CD4-positive, alpha-beta T cell treated with Interleukin-6 for 4 hours (primary cell): ENCODE measurements around the gene ITGA7.
"Not testable (repeated sequence)": the region's sequence is repeated elsewhere in the genome, so short reads cannot be mapped to it uniquely, and the experiment has no call there.

Experiments used
- DNase-seq: peaks from one replicate; pipeline ENCODE4 v3.0.0-alpha.2; 2020; ENCODE audit warnings: mixed read lengths

The ITGA7 gene

DNA sequence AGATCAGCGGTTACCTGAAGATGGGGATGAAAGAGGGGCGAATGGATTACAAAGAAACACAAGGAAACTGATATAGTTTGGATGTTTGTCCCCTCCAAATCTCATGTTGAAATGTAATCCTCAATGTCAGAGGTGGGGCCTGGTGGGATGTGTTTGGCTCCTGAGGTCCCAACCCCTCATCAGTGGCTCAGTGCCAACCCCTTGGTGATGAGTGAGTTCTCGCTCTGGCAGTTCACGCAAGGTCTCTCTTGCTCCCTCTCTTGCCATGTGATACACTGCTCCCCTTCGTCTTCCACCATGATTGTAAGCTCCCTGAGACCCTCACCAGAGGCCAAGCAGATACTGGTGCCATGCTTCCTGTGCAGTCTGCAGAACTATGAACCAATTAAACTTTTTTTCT, 28.0 kb downstream of the ITGA7 start:
- no peak for DNase-seq

DNA sequence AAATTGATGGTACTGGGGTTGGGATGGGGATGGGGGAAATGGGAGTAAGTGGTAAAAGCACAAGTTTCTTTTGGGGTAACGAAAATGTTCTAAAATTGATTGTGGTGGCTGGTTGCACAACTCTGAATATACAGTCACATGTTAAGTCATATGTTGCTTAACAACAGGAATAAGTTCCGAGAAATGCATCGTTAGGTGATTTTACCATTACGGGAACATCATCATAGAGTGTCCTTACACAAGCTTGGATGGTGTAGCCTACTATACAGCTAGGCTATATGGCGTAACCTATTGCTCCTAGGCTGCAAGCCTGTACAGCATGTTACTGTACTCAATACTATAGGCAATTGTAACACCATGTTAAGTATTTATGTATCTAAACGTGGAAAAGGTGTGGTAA, 31.0 kb downstream of the ITGA7 start:
- DNase-seq, result no peak

DNA sequence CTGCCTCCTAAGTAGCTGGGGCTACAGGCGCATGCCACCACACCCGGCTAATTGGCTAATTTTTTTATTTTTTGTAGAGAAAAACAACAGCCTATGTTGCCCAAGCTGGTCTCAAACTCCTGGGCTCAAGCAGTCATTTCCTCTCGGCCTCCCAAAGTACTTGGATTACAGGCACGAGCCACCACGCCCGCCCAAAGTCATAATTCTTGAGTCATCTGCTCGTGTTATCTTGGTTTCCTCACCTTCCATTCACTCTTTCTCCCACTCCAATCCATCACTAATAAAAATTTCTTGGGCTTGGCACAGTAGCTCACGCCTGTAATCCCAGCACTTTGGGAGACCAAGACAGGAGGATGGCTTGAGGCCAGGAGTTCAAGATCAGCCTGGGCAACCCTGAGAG, 32.0 kb downstream of the ITGA7 start:
- DNase-seq, result no peak

DNA sequence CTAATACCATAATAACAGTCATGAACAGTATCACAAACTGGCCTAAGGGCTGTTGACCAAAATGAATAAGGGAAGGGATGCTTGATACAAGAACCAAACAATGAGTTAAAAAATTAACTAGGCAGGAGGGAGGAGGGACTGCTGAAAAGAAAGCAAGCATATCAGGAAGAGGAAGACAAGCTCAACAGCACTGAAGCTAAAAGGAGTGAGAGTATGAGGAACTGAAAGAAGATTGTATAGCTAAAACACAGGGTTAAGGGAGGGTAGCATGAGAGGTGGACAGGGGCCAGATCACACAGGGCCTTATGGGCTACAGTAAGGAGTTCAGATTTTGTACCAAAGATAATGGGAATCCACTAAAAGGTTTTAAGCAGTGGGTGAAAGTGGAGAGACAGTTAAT, 34.1 kb downstream of the ITGA7 start:
- no peak for DNase-seq

DNA sequence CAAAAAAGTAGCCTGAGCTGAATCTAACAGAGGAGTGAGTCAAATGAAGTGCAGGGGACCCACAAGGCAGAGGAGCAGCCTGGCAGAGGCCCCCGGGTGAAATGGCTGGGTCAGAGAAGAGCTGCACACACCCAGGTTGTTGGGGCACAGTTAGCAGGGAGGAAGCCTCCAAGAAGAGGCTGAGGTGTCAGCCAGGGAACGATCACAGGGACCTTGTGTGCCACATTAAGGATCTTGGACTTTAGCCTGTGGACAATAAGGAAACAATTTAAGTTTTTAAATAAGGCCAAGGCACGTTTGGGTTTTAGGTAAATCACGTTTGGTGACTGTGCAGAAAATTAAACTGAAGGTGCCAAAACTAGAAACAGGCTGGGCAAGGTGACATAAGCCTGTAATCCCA, 36.0 kb downstream of the ITGA7 start:
- no peak for DNase-seq

DNA sequence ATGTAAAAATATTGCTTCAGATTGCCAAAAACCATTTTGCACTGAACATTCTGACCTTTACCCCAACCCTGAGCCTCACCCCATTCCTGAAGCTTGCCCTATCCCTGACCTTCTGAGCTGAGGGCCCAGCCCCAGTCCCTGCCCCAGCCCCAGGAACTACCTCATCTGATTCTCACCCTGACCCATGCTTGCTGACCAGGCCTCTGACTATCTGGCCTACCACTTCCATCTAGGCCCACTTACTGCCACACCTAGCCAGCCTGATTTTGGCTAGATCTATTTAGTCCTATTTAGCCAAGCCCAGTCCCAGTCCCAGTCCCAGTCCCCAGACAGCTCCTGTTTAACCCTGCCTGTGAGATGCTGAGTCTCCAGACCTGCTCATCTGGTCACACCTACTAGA, 37.4 kb downstream of the ITGA7 start:
- no peak for DNase-seq

DNA sequence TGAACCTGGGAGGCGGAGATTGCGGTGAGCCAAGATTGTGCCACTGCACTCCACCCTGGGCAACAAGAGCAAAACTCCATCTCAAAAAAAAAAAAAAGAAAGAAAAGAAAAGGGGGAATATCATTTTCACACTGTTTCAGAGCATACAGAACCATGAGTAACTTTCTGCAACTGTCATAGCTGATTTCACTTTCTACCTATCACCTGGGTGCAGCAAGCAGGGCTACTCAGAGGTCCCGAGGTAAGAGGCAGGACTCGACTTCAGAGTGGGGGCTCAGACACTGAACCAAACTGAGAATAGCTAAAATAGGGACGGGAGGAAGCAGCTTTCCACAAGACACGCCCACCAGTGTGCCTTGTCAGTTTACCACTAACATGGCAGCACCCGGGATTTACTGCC, 41.2 kb downstream of the ITGA7 start:
- DNase-seq, result no peak

DNA sequence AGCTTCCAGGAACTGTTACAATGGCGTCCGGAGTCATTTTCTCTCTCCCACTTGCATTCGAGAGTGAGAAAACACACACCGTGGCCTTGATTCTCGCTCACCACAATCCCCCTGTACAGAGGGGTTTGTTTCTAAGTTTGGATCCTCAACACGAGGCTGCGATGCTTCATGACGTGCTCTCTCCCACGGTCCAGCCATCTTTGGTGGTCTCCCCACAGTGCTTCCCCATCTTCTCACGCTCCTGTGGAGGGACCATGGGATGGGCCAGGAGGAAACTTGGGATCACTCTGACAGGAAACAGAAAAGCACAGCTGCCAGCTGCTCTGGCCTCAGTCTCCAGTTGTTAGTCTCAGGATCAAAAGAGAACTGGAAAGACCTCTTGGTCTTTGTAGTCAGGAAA, 42.9 kb downstream of the ITGA7 start:
- DNase-seq, result no peak

DNA sequence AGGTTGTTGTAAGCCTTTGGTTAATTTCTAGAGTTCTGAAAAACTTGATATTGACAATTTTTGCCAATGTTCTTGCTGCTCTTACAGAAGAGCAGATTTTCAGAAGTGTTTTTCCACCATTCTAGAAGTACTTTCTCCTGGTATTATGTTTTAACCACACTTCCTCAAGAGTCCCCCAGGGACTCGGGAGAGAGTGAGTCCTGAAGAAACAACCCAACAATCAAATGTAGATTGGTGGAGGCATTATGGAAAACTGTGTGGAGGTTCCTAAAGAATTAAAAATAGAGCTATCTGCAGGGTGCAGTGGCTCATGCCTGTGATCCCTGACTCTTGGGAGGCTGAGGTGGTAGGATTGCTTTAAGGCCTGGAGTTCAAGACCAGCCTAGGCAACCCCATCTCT, 44.3 kb downstream of the ITGA7 start:
- DNase-seq, result no peak

DNA sequence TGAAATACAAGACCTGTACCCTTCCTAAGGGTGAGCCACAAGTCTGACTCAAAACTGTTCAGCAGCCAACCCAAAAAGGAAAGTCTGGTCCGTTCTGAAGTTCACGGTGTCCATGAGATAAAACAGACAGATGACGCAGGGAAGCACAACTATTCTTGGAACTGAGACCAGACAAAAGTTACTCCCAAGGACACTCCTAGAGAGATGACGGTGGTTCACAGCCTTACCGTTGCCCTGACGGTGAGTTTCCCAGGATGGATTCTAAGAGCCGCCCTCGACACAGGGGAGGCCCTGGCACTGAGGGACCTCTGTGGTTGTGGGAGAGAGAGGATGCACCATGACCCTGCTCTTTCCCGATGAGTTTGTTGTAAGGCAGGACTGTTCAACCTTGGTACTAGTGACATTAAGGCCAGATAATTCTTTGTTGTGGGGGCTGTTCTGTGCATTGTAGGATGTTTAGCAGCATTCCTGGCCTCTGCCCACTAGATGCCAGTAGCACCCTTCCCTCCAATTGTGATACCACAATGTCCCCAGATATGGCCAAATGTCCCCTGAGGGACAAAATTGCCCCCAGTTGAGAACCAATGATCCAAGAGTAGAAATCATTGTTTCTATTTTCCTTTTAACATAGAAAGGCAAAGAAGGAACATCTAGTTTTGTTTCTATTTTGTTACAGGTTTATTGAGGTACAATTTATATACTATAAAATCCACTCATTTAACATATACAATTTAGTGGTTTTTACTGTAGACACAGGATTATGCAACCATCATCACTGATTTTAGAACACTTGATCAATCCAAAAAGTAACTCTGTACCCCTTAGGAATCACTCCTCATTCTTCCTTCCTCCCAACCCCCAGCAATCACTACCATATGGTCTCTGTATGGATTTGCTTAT, 48.0 kb downstream of the ITGA7 start:
- peak; percentile 8 for DNase-seq

DNA sequence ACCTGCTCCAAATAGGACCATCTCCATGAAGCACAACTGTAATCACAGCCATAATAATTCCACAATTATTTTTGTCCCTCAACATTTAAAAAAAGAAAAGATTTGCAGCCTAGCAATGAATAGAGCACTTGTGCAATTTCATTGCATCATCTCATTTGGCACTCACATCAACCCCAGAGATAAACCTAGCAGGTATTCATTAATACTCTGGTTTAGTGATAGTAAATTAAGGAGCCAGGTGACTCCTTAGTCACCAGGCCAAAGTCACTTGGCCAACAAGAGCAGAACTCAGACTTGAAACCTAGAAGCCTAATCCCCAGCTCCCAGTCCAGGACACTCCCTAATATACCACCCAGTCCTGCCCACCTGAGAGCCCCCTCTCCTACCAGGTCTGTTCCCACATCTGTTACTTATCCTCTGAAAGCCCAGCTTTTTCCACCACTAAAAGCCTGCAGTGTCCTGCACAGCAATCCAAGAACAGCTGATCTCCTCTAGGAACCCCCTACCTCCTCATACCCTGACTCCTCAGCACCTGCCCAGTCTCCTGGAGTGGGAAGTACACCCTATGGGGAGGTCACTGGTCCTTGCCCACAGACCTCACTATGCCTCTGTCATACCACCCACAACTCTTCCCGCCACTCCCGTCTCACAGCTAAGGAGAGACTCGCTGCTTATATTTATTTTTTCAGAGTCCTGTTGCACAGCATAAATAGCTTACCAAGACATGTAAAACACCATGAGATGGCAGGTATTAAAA, 48.9 kb downstream of the ITGA7 start:
- DNase-seq, result no peak

DNA sequence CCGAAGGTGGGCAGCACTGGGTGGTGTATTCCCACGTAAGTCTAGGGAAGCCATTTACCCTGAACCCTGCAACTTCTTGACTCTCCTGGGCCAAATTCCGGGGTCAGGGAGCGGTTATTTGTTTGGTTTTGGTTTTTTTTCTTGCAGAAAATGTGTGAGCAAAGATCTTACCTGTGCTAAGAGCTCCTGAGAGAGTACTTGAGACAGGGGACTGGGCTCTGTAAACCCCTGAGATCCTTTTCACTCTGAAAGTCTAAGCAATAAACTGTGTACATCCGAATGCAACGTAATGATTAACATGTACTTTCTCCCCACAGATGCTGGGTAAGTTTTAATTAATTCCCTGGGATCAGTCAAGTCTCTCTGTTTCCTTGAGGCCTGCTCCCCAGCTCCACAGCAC, 49.5 kb downstream of the ITGA7 start:
- no peak for DNase-seq

DNA sequence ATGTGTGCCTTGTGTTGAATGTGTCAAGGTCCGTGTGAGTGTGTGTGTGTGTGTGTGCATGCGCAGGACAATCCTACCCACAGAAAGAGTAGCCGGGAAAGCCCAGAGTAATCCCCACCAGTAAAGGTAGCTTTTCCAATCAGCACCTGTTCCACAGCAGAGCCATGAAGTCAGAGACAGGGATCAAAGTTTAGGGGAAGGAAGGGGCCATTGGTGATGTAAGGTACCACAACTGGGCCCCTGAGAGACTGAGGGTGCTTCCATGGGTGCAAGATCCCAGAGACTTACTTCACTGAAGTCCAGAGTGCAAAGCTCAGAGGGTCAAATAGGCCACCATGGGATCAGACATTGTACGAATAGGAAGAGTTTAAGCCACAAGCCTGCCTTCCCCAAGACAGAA, 50.5 kb downstream of the ITGA7 start:
- DNase-seq, result no peak

DNA sequence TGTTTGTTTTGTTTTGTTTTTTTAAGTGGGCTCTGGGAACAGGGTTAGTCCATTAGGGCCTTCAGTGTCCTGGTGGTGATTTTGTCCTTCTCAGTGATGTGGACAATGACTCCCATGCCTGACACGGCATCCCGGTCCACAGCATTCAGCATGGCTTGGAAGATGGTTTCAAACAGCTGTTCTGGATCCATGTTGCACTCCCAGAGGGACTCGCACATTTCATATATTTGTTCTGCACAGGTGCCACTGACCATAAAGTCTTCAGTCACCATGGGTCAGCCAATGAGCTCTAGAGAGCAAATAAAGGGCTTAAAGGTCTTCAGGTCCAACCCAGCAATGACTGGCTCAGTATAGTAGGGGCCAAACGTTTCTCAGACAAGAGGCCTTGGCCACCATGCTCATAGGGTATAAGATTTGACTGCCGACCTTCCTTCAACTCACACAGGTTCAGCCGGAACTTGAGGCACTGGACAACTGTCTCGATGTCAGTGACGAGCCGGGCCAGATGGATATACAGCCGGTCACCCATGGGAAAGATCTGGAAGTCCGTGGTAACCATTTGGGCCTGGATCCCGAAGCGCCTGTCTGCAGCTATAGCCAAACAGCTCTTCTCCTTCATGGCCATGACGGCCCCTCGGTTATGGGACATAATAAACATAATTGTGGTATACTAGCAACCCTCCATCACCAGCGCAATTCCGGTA, 53.0 kb downstream of the ITGA7 start:
- no peak for DNase-seq

DNA sequence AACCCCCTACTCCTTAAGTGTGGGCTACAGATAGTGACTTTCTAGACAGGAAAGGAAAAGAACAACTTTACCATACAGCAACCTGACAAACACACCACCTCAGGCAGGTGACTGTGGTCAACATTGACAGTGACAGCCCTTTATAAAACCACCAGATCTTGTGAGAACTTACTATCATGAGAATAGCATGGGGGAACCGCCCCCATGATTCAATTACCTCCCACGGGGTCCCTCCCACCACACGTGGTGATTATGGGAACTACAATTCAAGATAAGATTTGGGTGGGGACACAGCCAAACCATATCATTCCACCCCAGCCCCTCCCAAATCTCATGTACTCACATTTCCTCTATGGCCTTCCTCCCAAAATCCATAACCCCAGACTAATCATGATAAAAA, 54.7 kb downstream of the ITGA7 start:
- no peak for DNase-seq

DNA sequence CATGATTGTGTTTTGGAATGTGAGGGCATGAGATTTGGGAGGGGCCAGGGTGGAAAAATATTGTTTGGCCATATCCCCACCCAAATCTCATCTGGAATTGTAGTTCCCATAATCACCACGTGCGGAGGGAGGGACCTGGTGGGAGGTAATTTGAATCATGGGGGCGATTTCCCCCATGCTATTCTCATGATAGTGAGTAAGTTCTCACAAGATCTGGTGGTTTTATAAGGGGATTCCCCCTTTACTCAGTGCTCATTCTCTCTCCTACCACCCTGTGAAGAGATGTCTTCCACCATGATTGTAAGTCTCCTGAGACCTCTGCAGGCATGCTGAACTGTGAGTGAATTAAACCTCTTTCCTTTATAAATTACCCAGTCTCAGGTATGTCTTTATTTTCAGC, 55.4 kb downstream of the ITGA7 start:
- no peak for DNase-seq

DNA sequence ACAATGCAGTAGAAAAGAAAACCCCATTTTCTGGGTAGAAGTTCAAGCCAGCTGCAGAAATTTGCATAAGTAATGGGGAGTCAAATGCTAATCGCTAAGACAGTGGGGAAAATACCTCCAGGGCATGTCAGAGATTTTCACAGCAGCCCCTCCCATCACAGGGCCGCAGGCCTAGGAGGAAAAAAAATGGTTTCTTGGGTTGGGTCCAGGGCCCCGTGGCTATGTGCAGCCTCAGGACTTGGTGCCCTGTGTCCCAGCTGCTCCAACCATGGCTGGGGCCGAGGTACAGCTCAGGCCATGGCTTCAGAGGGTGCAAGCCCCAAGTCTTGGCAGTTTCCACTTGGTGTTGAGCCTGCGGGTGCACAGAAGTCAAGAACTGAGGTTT, 56.4 kb downstream of the ITGA7 start:
- DNase-seq, result no peak

DNA sequence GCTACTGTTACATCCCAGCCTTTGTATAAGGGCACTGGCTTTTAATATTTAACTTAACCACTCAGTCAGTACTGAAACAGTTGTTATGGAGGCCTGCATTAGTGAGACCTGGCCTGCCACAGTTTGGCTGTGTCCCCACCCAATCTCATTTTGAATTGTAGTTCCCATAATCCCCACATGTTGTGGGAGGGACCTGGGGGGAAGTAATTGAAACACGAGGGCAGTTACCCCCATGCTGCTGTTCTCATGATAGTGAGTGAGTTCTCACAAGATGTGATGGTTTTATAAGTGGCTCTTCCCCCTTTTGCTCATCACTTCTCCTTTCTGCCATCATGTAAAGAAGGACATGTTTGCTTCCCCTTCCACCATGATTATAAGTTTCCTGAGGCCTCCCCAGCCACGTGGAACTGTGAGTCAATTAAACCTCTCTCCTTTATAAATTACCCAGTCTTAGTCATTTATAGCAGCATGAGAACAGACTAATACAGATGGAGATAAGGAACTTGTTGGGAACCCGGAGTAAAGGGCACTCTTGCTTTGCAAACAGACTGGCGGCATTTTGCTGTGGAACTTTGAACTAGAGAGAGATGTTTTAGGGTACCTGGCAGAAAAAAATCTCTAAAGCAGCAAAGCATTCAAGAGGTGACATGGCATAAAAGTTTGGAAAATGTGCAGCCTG, 56.9 kb downstream of the ITGA7 start:
- not testable (repeated sequence) for DNase-seq

DNA sequence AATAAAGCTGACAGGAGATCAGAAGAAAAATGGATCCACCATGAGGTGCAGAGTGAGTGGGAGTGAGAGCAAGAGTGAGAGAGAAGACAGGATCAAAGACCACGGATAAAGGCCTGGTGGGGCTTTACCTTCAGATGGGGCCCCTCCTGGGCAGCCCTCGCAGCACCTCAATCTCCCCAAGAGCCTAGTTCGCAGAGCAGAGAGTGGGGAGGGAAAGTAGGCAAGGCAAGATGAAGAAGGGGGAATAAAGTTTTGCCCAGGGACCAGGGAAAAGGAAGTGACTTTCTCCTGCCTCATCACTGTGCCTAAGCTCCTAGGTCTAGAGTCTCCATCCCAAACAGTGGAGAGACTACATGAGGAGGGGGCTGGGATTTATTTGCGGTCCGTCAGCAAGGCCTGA, 60.7 kb downstream of the ITGA7 start:
- DNase-seq, result no peak

DNA sequence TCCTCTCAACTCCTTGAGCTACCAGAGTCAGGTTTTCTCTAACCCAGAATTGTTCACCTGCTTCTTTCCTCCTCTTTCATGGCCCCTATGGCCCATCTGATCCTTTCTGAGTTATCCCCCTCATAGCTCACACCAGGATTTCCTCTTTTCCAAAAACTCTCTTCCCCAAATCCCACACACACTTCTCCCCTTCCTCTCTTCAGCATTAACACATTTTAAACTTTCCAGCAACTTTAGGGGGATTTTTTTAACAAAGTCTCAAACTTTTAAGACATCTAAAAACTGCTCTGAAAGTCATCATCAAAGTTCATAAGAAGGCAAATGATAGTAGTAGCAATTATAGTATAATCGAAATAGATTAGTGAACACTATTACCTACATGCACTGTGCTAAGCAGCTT, 63.1 kb downstream of the ITGA7 start:
- DNase-seq, result no peak

DNA sequence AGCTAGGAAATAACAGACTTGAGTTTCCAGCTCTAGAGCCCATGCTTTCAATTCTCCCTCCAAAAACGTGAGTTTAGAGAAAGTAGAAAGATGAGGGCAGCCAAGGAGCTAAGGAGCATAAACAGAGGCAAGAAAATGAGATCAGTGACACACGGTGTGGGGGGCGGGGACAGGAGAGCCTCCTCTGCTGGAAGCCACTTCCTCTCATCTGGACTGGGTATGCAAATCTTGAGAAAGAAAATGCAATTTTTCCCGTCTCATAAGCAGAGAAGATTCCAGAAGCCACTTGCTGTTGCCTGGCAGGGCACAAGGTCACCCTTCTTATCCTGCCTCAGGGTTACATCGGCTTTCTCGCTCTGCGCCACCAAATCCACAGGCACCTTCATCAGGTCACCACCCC, 65.0 kb downstream of the ITGA7 start:
- peak; percentile 41 for DNase-seq

DNA sequence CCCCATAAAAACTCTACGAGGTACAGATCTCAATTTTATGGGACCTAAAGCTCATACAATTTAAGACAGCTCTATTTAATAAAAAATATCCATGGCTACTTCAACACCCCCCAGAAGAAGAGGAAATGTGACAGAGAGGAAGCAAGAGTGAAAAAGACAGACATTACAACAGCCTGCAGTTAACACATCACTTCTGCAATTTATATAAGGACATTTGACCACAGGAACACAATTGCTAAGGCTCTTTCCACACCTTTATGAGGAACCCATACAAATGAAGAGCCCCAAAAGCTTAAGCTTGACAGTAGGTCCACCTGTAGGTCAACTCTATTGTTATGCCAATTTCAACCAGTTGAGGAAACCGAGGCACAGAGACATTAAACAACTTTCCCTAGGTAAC, 65.4 kb downstream of the ITGA7 start:
- DNase-seq, result no peak

DNA sequence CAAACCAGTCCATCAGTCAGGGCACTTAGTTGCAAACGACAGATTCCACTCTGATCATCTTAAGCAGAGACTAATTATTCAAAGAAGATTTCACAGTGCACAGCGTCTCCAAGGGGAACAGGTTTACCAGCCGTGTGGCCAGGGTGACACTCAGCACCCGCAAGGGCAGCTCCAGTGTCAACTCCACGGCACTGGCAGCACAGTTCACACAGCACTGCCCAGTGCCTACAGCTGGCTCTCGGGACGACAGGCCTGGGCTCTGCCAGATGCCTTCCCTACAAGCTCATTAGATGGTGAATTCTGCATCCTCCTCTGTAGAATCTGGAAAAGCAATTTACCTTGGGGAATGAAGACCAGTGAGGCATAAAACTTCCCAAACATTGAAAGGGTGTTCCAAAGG, 66.1 kb downstream of the ITGA7 start:
- no peak for DNase-seq
